Spleen (tissue), 7 donors: ENCODE data around the gene HERPUD1.

ENCODE experiments used
- POLR2A ChIP-seq, 3 donors: fragments of 450-650 bp; IDR thresholded peaks; one replicate each; pipeline ENCODE4 v1.5.1; 2017; ENCODE audit warnings: antibody characterized with exemption in 3 of 3, mild to moderate bottlenecking in 1 of 3
- POLR2AphosphoS5 ChIP-seq, 3 donors: sonication (generic); formaldehyde crosslinking; IDR thresholded peaks; one replicate each; pipeline ENCODE4 v1.5.1; 2017; ENCODE audit warnings: antibody characterized with exemption in 3 of 3
- TF ChIP-seq, protein P1 (sequence below), 11 experiments: fragments of 200-600 bp in 7 of 11; fragments of 450-650 bp in 4 of 11; sonication (generic) in 4 of 11; IDR thresholded peaks in 8 of 11; conservative IDR thresholded peaks in 3 of 11; 1 replicate in 7 of 11; 2 replicates in 4 of 11; pipeline versions ENCODE4 v1.4.0 to v1.8.0; 2016 to 2021; ENCODE audit warnings: antibody characterized with exemption in 11 of 11, inconsistent platforms in 4 of 11, mild to moderate bottlenecking in 1 of 11
- donor health status: DM: no; HTN: no; CAD: no; lungs with moderate emphysema.
- donor health status: DM: no; HTN: no; CAD: no.
- donor health status: DM: no; HTN: no; CAD: no.

DNA sequence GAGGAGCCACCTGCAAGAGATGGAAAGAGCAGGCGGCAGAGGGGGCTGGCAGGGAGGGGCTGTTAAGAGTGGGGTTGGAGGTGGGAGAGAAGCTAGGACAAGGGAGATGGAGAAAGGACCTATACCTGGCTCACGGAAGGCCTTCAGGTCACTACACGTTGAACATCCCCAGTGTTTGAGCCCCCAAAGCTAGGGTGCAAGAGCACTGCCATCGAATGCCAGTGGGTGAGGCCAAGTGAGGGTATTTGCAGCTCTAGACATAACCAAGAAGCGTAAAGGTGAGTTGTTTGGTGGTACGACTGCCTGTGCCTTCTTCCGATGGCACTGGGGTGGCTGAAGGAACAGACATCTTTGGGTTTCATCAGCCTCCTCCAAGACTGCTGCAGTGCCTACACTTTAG lies 17.0 kb upstream of the HERPUD1 start:
- TF ChIP-seq, protein P1, sequence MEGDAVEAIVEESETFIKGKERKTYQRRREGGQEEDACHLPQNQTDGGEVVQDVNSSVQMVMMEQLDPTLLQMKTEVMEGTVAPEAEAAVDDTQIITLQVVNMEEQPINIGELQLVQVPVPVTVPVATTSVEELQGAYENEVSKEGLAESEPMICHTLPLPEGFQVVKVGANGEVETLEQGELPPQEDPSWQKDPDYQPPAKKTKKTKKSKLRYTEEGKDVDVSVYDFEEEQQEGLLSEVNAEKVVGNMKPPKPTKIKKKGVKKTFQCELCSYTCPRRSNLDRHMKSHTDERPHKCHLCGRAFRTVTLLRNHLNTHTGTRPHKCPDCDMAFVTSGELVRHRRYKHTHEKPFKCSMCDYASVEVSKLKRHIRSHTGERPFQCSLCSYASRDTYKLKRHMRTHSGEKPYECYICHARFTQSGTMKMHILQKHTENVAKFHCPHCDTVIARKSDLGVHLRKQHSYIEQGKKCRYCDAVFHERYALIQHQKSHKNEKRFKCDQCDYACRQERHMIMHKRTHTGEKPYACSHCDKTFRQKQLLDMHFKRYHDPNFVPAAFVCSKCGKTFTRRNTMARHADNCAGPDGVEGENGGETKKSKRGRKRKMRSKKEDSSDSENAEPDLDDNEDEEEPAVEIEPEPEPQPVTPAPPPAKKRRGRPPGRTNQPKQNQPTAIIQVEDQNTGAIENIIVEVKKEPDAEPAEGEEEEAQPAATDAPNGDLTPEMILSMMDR (IDR thresholded peaks at IDR 0.05 in 8 of 11, conservative IDR thresholded peaks at IDR 0.05 in 3 of 11): no peak
- TF ChIP-seq POLR2AphosphoS5 (IDR thresholded peaks at IDR 0.05): no peak
- no peak for TF ChIP-seq POLR2A (IDR thresholded peaks at IDR 0.05)
